Cortex of kidney (tissue), 1 donor: ENCODE results near the gene ABCC10.
"Not testable (repeated sequence)": the region's sequence is repeated elsewhere in the genome, so short reads cannot be mapped to it uniquely, and the experiment has no call there.

Experiments
- DNase-seq: peaks from one replicate; lab custom pipeline; 2025; lab: John Stamatoyannopoulos, UW

The ABCC10 gene

GRCh38 chr6:43496370-43497128 is 69.2 kb downstream of the ABCC10 start:
- DNase-seq, result no peak

- DNase-seq, result no peak
These were observed 69.7 kb downstream of the ABCC10 start for GRCh38 chr6:43497129-43497396.

- DNase-seq, result no peak
These were observed 70.3 kb downstream of the ABCC10 start for GRCh38 chr6:43497689-43498088.

GRCh38 chr6:43498291-43498690 is 71.0 kb downstream of the ABCC10 start:
- not testable (repeated sequence) for DNase-seq

- DNase-seq, result no peak
These were observed 71.9 kb downstream of the ABCC10 start for GRCh38 chr6:43499028-43499815.
